Panc1 (cell line): ENCODE measurements around the gene UTS2R. TPM values are rescaled to one million over a fixed set of nuclear protein-coding genes. Genes with fewer than 3 reads are reported as not detected.

Experiments
- ATAC-seq: fragments of 200-7000 bp; cut with Tn5 transposase; 2 replicates; pipeline ENCODE4 v1.9.1; 2020; ENCODE audit warnings: mild to moderate bottlenecking, moderate library complexity
- BruUV-seq: library from RNA; stranded (reverse); fragments of 400-500 nt; replicated peaks from 2 replicates; lab custom pipeline; 2021; lab: Mats Ljungman, UMichigan
- CTCF ChIA-PET: fragments of 300-600 bp; sonication (Branson Sonifier 250); formaldehyde crosslinking; loops from one replicate; lab custom pipeline; 2022; ENCODE audit warnings: antibody characterized with exemption; lab: Charles Lee
- POLR2A ChIA-PET: fragments of 300-600 bp; sonication (Branson Sonifier 250); formaldehyde crosslinking; loops from one replicate; lab custom pipeline; 2022; ENCODE audit warnings: antibody characterized with exemption; lab: Charles Lee
- DNase-seq: peaks from one replicate; pipeline ENCODE4 v3.0.0-alpha.2; 2010; ENCODE audit warnings: low read depth, low spot score
- H3K27ac ChIP-seq: 2 replicates; pipeline ENCODE4 v1.5.1; 2011; ENCODE audit warnings: mild to moderate bottlenecking, low read length, inconsistent platforms
- H3K27me3 ChIP-seq: fragments of 200-500 bp; sonication (Bioruptor generic); 2 replicates; pipeline ENCODE4 v1.6.0; 2014; ENCODE audit warnings: low read length, inconsistent platforms; ENCODE audit not compliant: control insufficient read depth, insufficient read depth
- H3K36me3 ChIP-seq: fragments of 200-500 bp; sonication (Bioruptor generic); 2 replicates; pipeline ENCODE4 v1.5.1; 2014; ENCODE audit warnings: inconsistent platforms, mild to moderate bottlenecking, low read length, moderate library complexity; ENCODE audit not compliant: control insufficient read depth, insufficient read depth
- H3K4me1 ChIP-seq: 2 replicates; pipeline ENCODE4 v1.5.1; 2011; ENCODE audit warnings: inconsistent platforms, mild to moderate bottlenecking, low read length, moderate library complexity; ENCODE audit not compliant: control insufficient read depth, insufficient read depth
- H3K4me3 ChIP-seq, 2 experiments: 2 replicates each; pipeline ENCODE4 v1.5.1; 2011 to 2012; ENCODE audit warnings: low read depth in 2 of 2, low read length in 2 of 2, mild to moderate bottlenecking in 2 of 2, inconsistent platforms in 1 of 2, moderate library complexity in 1 of 2
- H3K9me3 ChIP-seq: fragments of 200-500 bp; sonication (Bioruptor generic); 2 replicates; pipeline ENCODE4 v1.5.1; 2014; ENCODE audit warnings: low read depth, mild to moderate bottlenecking, inconsistent platforms, low read length, moderate library complexity; ENCODE audit not compliant: control insufficient read depth, insufficient read depth
- POLR2AphosphoS5 ChIP-seq: IDR thresholded peaks from 2 replicates; pipeline ENCODE4 v1.6.1; 2012; ENCODE audit warnings: mild to moderate bottlenecking, low read depth, low read length, moderate library complexity
- REST ChIP-seq, 2 experiments: IDR thresholded peaks; 2 replicates each; pipeline ENCODE4 v1.6.1; 2011 to 2012; ENCODE audit warnings: low read depth in 2 of 2, control low read depth in 1 of 2, low read length in 1 of 2, mild to moderate bottlenecking in 1 of 2, moderate library complexity in 1 of 2; ENCODE audit not compliant: insufficient read depth in 1 of 2
- SIN3A ChIP-seq: IDR thresholded peaks from 2 replicates; pipeline ENCODE4 v1.6.1; 2012; ENCODE audit warnings: low read depth, mild to moderate bottlenecking, low read length, moderate library complexity, borderline replicate concordance; ENCODE audit not compliant: insufficient read depth
- TCF7L2 ChIP-seq: IDR thresholded peaks from 2 replicates; pipeline ENCODE4 v1.6.1; 2011; ENCODE audit warnings: mild to moderate bottlenecking, low read depth, low read length, inconsistent platforms
- in situ Hi-C: cut with HindIII; loops from 2 replicates; pipeline ENCODE4 v1.10.0; 2016; ENCODE audit warnings: low sequenced_read_pairs, low pct_unique_long_range_greater_than_20kb
- intact Hi-C: fragments of 100-400 bp; cut with micrococcal nuclease; formaldehyde crosslinking; loops from one replicate; pipeline ENCODE4 v1.10.0; 2022; ENCODE audit not compliant: unreplicated experiment
- total RNA-seq: library from RNA; stranded (reverse); gene quantifications from one replicate; pipeline ENCODE4 v1.2.1, GENCODE V29; 2021; ENCODE audit not compliant: unreplicated experiment
- TF ChIP-seq, protein P1 (sequence below): fragments of 450-650 bp; IDR thresholded peaks from 2 replicates; pipeline ENCODE4 v1.5.1; 2017; ENCODE audit warnings: mild to moderate bottlenecking

The UTS2R gene
- total RNA-seq, 1 experiment from 2014 or later = 0.39 TPM

GRCh38 chr17:82394278-82394677, 22.7 kb downstream of the UTS2R start:
- H3K9me3 ChIP-seq = no peaks in the 10 kb centered on the region
- H3K4me1 ChIP-seq = peaks cover 7% of the 10 kb centered on the region; the same call in 1 of the 2 replicates
- in situ Hi-C loops = no loop called here
- DNase-seq (no peak), ATAC-seq (no peak)
- BruUV-seq = no TSS peak
- ChIA-PET CTCF (no interaction called here), POLR2A (no interaction called here)
- H3K27ac ChIP-seq = no peak overlapping the region
- intact Hi-C loops = no loop called here
- no peak overlapping the region for H3K4me3 ChIP-seq
- no peaks in the 10 kb centered on the region for H3K27me3 ChIP-seq
- no peaks in the 10 kb centered on the region for H3K36me3 ChIP-seq
- TF ChIP-seq REST (IDR thresholded peaks at IDR 0.05; ENCODE audit: insufficient read depth in 1 of 2, low read depth in 2 of 2, low read length in 1 of 2) (no peak), TCF7L2 (no peak), POLR2AphosphoS5 (no peak), SIN3A (no peak)
- TF ChIP-seq, protein P1, sequence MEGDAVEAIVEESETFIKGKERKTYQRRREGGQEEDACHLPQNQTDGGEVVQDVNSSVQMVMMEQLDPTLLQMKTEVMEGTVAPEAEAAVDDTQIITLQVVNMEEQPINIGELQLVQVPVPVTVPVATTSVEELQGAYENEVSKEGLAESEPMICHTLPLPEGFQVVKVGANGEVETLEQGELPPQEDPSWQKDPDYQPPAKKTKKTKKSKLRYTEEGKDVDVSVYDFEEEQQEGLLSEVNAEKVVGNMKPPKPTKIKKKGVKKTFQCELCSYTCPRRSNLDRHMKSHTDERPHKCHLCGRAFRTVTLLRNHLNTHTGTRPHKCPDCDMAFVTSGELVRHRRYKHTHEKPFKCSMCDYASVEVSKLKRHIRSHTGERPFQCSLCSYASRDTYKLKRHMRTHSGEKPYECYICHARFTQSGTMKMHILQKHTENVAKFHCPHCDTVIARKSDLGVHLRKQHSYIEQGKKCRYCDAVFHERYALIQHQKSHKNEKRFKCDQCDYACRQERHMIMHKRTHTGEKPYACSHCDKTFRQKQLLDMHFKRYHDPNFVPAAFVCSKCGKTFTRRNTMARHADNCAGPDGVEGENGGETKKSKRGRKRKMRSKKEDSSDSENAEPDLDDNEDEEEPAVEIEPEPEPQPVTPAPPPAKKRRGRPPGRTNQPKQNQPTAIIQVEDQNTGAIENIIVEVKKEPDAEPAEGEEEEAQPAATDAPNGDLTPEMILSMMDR = no peak

DNA sequence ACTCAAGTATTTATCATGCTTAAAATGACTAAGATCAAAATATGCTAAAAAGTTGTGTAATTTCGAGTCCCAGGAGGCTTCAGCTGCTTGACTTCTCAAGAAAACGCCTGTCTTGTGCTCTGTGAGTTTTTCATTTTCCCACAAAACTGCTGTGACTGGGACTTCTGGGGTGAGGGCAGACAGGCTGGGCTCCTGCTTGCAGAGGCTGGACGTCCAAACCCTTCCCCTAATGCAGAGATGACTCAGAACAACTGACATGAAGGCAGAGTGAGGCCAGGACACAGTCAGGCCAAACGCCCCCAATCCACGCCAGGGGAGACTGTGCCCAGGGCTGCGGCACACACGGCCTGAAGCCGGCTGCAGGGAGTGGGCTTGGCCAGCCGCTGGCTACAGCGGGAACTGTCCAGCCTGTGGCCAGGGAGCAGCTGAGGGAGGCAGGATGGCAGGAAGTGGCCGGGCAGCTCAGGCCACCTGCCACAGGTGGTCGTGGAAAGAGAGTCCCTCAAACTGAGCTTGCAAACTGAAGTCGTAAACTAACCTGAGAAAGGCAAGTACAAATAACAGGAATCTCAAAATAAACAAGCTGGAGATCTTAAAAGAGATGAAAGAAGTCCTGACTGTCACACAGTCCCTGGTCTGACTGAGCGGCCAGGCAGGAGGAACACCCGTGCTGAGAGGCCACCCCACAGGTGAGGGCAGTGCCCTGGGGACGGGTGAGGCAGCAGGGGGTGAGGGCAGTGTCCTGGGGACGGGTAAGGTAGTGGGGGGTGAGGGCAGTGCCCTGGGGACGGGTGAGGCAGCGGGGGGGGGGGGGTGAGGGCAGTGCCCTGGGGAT, 25.3 kb downstream of the UTS2R start:
- H3K4me1 ChIP-seq = peaks cover 7% of the 10 kb centered on the region; the same call in 1 of the 2 replicates
- DNase-seq (no peak), ATAC-seq (peak; percentile 59)
- H3K9me3 ChIP-seq = no peaks in the 10 kb centered on the region
- in situ Hi-C loops (no loop called here), intact Hi-C loops (no loop called here)
- POLR2A ChIA-PET = no interaction called here
- TF ChIP-seq REST (IDR thresholded peaks at IDR 0.05; ENCODE audit: insufficient read depth in 1 of 2, low read depth in 2 of 2, low read length in 1 of 2) = peak in 1 of 2 experiments; percentile 85; a peak in 2 of 4 replicates
- TF ChIP-seq, protein P1 = no peak
- no peaks in the 10 kb centered on the region for H3K36me3 ChIP-seq
- no peak overlapping the region for H3K27ac ChIP-seq
- CTCF ChIA-PET = no interaction called here
- no peaks in the 10 kb centered on the region for H3K27me3 ChIP-seq
- no TSS peak for BruUV-seq
- no peak overlapping the region for H3K4me3 ChIP-seq
